Left ventricle myocardium inferior (tissue), 1 donor: ENCODE results near the gene ANAPC10. TPM values are rescaled to one million over a fixed set of nuclear protein-coding genes. Genes with fewer than 3 reads are reported as not detected.

Experiments used
- DNase-seq: peaks from one replicate; pipeline ENCODE4 v3.0.0-alpha.2; 2020
- H3K27ac ChIP-seq: fragments of 200-600 bp; replicated peaks from 2 replicates; pipeline ENCODE4 v1.8.0; 2021
- H3K27me3 ChIP-seq: fragments of 200-600 bp; 2 replicates; pipeline ENCODE4 v1.8.0; 2021; ENCODE audit warnings: low read depth
- H3K36me3 ChIP-seq: fragments of 200-600 bp; 2 replicates; pipeline ENCODE4 v1.8.0; 2021
- H3K4me1 ChIP-seq: fragments of 200-600 bp; 2 replicates; pipeline ENCODE4 v1.8.0; 2021
- H3K4me3 ChIP-seq: fragments of 200-600 bp; 2 replicates; pipeline ENCODE4 v1.8.0; 2021; ENCODE audit warnings: mild to moderate bottlenecking, moderate library complexity
- H3K9me3 ChIP-seq: fragments of 200-600 bp; replicated peaks from 2 replicates; pipeline ENCODE4 v1.8.0; 2021
- intact Hi-C: fragments of 100-400 bp; cut with micrococcal nuclease; formaldehyde crosslinking; loops from one replicate; pipeline ENCODE4 v1.11.0; 2022
- total RNA-seq: library from RNA; stranded (reverse); fragmentation: NEBNext Ultra II Directional; extraction: Animal tissue kit (Norgen Biotek cat#: 25700); gene quantifications from one replicate; pipeline ENCODE4 v1.2.1, GENCODE V29; 2021
- TF ChIP-seq, protein P1 (sequence below): fragments of 200-600 bp; IDR thresholded peaks from 2 replicates; pipeline ENCODE4 v1.8.0; 2021; ENCODE audit warnings: antibody characterized with exemption, mild to moderate bottlenecking, borderline replicate concordance
- donor health status: DM: no; HTN: yes; CAD: no; lungs with severe emphysema.

The ANAPC10 gene
- total RNA-seq, 1 donor from 2014 or later: 15.4 TPM

DNA sequence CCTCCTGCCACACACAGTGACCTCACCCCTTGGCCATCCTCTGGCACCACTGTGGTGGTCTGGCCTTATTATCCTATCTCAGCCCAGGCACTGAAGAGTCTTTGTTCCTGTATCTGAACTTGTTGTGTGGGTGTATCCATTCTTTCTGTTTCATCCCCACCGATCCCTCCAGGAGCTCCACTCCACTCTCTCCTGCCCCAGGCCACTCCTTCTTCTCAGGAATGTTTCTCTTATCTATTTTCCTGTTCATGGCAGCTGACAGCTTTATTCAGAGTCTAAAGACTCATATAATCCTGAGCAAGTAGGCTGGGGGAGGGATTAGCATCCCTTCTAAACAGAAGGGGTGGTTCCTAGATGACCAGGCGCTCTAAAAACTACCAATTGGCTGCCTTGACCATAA is 150.0 kb downstream of the ANAPC10 start:
- intact Hi-C loops: no loop called here
- TF ChIP-seq, protein P1, sequence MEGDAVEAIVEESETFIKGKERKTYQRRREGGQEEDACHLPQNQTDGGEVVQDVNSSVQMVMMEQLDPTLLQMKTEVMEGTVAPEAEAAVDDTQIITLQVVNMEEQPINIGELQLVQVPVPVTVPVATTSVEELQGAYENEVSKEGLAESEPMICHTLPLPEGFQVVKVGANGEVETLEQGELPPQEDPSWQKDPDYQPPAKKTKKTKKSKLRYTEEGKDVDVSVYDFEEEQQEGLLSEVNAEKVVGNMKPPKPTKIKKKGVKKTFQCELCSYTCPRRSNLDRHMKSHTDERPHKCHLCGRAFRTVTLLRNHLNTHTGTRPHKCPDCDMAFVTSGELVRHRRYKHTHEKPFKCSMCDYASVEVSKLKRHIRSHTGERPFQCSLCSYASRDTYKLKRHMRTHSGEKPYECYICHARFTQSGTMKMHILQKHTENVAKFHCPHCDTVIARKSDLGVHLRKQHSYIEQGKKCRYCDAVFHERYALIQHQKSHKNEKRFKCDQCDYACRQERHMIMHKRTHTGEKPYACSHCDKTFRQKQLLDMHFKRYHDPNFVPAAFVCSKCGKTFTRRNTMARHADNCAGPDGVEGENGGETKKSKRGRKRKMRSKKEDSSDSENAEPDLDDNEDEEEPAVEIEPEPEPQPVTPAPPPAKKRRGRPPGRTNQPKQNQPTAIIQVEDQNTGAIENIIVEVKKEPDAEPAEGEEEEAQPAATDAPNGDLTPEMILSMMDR: no peak
- H3K27me3 ChIP-seq: no peaks in the 10 kb centered on the region
- H3K4me1 ChIP-seq: no peaks in the 10 kb centered on the region
- peaks cover 14% of the 10 kb centered on the region for H3K9me3 ChIP-seq
- no peak for DNase-seq
- H3K4me3 ChIP-seq: no peak overlapping the region
- no peaks in the 10 kb centered on the region for H3K36me3 ChIP-seq
- no peak overlapping the region for H3K27ac ChIP-seq

Other genes starting within 250 kb of the ANAPC10 start
- gene ABCE1, start 115 bp upstream of the ANAPC10 start, total RNA-seq: 34.5 TPM
- 37.6 TPM for gene OTUD4, start 82.4 kb upstream of the ANAPC10 start, total RNA-seq